ENCODE data around the gene MFSD11. TPM values are rescaled to one million over a fixed set of nuclear protein-coding genes. Genes with fewer than 3 reads are reported as not detected.
"Not testable (repeated sequence)": the region's sequence is repeated elsewhere in the genome, so short reads cannot be mapped to it uniquely, and the experiment has no call there.

Gene MFSD11
- polyA plus RNA-seq, 2 of the 4 experiments (the other 2 are of a cell fraction) = 17.5 to 26.0 TPM

- Histone ChIP-seq H3K4me1 (peaks cover 22% of the 10 kb centered on the region), H3K4me3 (peak overlapping the region; percentile 60), H3K27ac (peak overlapping the region; percentile 73 to 88; a peak in 5 of 6 replicates), H3K9me3 (no peaks in the 10 kb centered on the region), H3K4me2 (peak overlapping the region; percentile 98)
- ChIA-PET POLR2A (interaction anchor here (1.2 kb wide), 1 partner anchor 152 kb away, joined by 4 read pairs; no protein-coding TSS in a partner anchor), CTCF (interaction anchor here (0.9 to 26.0 kb wide), 11 partner anchors 9 to 195 kb away, joined by 3 to 456 read pairs (median 5); partner anchors contain the start of genes JMJD6 and METTL23)
- peak; percentile 1 to 45; a peak in 3 of 6 replicates for ATAC-seq
- 89% methylated on average over 29 of the region's 29 CpGs for WGBS (ENCODE audit: missing lambda C conversion rate)
- no peak for FAIRE-seq
- TF ChIP-seq POLR2A (IDR thresholded peaks at IDR 0.05; ENCODE audit: low read length) (peak; percentile 5; the same call in 1 of the 2 replicates), EP300 (IDR thresholded peaks at IDR 0.05) (no peak), MYC (IDR thresholded peaks at IDR 0.05; ENCODE audit: borderline replicate concordance, low read length) (no peak), FOSL2 (IDR thresholded peaks at IDR 0.05) (no peak), FOSL2 (CRISPR knock-in tag; IDR thresholded peaks at IDR 0.05) (peak; percentile 47; the same call in 1 of the 2 replicates), MAZ (IDR thresholded peaks at IDR 0.05; ENCODE audit: borderline replicate concordance, low read depth, low read length) (no peak)
- TF ChIP-seq, protein P1, sequence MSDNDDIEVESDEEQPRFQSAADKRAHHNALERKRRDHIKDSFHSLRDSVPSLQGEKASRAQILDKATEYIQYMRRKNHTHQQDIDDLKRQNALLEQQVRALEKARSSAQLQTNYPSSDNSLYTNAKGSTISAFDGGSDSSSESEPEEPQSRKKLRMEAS (IDR thresholded peaks at IDR 0.05) = 0 out of 2 replicates have a peak, but pooled peaks have one; percentile 23
- peak in 1 of 2 experiments; percentile 29 for DNase-seq (ENCODE audit: low read depth in 1 of 2, low spot score in 1 of 2)
These were observed 28.6 kb upstream of the MFSD11 start for GRCh38 chr17:76709077-76709950.

DNA sequence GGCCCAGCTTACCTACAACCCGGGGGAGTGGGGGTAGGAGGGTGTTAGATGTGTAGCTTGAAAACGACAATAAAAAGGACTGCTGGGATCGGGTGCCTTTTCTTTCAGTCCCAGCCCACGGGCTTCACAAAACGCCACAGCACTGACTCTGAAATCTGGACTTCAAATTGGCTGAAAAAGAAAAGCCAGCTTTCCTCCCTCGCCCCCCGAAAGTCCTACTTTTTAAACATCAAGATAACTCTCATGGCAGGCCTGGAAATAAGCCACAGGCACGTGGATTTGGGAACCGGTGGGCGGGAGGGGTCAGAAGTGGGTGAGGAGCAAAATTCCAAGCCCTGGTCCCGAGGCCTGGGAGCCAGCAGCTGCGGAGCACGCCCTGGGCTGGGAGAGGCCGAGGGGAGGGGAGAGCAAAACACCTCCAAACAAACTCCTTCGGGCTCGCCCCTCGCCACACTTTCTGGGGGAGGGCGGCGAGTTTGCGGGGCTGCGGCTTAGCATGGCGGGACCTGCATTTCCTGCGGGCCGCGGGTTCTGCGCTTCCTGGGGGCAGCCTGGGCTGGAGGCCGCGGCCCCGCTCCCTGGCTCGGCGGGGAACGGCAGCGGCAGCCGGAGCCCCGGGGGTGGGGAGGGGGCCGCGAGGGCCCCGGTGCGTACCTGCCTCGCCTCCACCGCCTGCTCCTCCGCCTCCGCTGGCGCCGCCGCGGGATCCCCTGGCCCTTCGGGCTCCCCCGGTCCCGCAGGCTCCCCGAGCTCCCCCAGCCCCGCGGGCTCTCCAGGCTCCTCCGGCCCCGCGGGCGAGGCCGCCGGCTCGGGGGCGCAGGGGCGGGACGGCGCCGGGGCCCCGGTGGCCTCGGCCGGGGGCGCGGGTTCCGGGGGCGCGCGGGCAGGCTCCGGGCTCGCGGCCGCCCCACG is 27.7 kb upstream of the MFSD11 start:
- peak overlapping the region; percentile 98 for H3K4me2 ChIP-seq
- H3K27ac ChIP-seq = peak overlapping the region; percentile 73 to 88
- peak; percentile 31 to 54; a peak in 5 of 6 replicates for ATAC-seq
- ChIA-PET POLR2A (interaction anchor here (0.9 to 2.8 kb wide), 3 partner anchors 16 to 153 kb away, joined by 3 to 12 read pairs (median 4); partner anchors contain the start of genes JMJD6 and METTL23), CTCF (interaction anchor here (1.1 to 26.0 kb wide), 9 partner anchors 8 to 249 kb away, joined by 3 to 456 read pairs (median 5); partner anchors contain the start of genes JMJD6 and METTL23)
- H3K9me3 ChIP-seq; FAIRE-seq; DNase-seq (ENCODE audit: low read depth in 1 of 2, low spot score in 1 of 2): not testable (repeated sequence)
- 18% methylated on average over 25 of the region's 79 CpGs for WGBS (ENCODE audit: missing lambda C conversion rate)
- peak overlapping the region; percentile 60 for H3K4me3 ChIP-seq
- H3K4me1 ChIP-seq = peaks cover 22% of the 10 kb centered on the region
- TF ChIP-seq HOXB13 (CRISPR knock-in tag; IDR thresholded peaks at IDR 0.05; ENCODE audit: low read depth) (0 out of 2 replicates have a peak, but pooled peaks have one; percentile 23), PHF8 (IDR thresholded peaks at IDR 0.05; ENCODE audit: borderline replicate concordance, low read depth) (0 out of 2 replicates have a peak, but pooled peaks have one; percentile 39)
- TF ChIP-seq, protein P1 (IDR thresholded peaks at IDR 0.05) = peak; percentile 64

DNA sequence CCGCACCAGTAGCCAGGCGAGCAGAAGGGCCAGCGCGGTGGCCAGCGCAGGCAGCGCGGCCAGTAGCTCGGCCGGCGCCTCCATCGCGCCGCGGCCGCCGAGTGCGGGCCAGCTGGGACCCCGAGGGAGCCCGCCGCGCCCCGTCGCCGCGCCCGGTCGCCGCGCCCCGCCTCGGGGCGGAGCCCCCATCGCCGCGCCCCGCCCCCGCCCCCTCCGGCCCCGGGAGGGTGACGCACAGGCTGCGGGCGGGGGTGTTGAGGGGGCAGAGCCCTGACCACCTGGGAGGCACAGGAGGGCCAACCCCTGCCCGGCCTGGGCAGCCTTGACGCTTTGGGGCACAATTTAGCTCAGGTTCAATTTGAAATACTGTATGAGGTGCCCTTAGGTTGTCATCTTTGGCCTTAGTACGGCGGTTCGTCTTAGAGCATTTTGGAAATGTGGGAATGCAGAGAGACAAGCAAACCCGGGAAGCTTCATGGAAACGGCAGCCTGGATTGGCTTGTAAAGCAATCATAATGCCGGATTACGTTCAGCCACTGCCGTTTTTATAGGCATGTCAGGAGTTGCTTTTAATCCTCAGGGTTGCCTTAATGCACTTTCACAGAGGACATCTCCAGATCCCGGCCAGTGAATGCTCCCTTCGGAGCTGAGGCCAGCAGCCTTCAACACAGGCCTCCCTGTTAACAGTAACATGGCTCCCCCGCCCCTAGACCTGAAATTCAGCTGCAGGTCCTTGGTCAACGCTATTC is 26.9 kb upstream of the MFSD11 start, which contains the start of gene MXRA7:
Gene MXRA7 (minus strand): TSS at position 103 of the 749 bp plus-strand sequence. CDS start 19 bp downstream, at position 84.
- peak within 1 kb of the TSS; percentile 60 for H3K4me3 ChIP-seq
- H3K27ac ChIP-seq = peak within 1 kb of the TSS; percentile 73 to 88
- ChIA-PET CTCF (interaction anchor here (0.9 to 26.0 kb wide), 9 partner anchors 8 to 355 kb away, joined by 3 to 456 read pairs (median 56); partner anchors contain the start of genes JMJD6 and METTL23), POLR2A (interaction anchor here (0.9 to 2.8 kb wide), 2 partner anchors 15 to 40 kb away, joined by 3 to 12 read pairs; partner anchors contain the start of genes JMJD6 and METTL23)
- peak; percentile 49 to 78 for DNase-seq (ENCODE audit: low read depth in 1 of 2, low spot score in 1 of 2)
- FAIRE-seq = no peak
- H3K4me1 ChIP-seq = peaks cover 22% of the 10 kb centered on the region
- WGBS (ENCODE audit: missing lambda C conversion rate) = 23% methylated on average over 12 of the region's 56 CpGs
- peak; percentile 76 to 82 for ATAC-seq
- H3K4me2 ChIP-seq = peak within 1 kb of the TSS; percentile 98
- no peaks in the 10 kb centered on the region for H3K9me3 ChIP-seq
- TF ChIP-seq KDM5A (IDR thresholded peaks at IDR 0.05) (no peak), RNF2 (IDR thresholded peaks at IDR 0.05; ENCODE audit: borderline replicate concordance, low read depth) (no peak), MAZ (IDR thresholded peaks at IDR 0.05; ENCODE audit: borderline replicate concordance, low read depth, low read length) (peak; percentile 83; the same call in 1 of the 2 replicates), HOXB13 (CRISPR knock-in tag; IDR thresholded peaks at IDR 0.05; ENCODE audit: low read depth) (no peak), JUN (IDR thresholded peaks at IDR 0.05) (peak in 1 of 2 experiments; percentile 40; a peak in 1 of 5 replicates), POLR2A (IDR thresholded peaks at IDR 0.05; ENCODE audit: low read length) (peak; percentile 39), SREBF2 (IDR thresholded peaks at IDR 0.05) (no peak), FOSL2 (IDR thresholded peaks at IDR 0.05) (no peak), FOSL2 (CRISPR knock-in tag; IDR thresholded peaks at IDR 0.05) (peak; percentile 42; the same call in 1 of the 2 replicates), RCOR1 (IDR thresholded peaks at IDR 0.05; ENCODE audit: low read depth, low read length) (no peak), RFX5 (IDR thresholded peaks at IDR 0.05) (no peak), CHD4 (IDR thresholded peaks at IDR 0.05; ENCODE audit: borderline replicate concordance) (no peak), FOSB (CRISPR knock-in tag; IDR thresholded peaks at IDR 0.05) (no peak), USF2 (IDR thresholded peaks at IDR 0.05) (no peak), HOXA7 (CRISPR knock-in tag; IDR thresholded peaks at IDR 0.05) (no peak), MYC (IDR thresholded peaks at IDR 0.05; ENCODE audit: borderline replicate concordance, low read length) (no peak)
- TF ChIP-seq, protein P2, sequence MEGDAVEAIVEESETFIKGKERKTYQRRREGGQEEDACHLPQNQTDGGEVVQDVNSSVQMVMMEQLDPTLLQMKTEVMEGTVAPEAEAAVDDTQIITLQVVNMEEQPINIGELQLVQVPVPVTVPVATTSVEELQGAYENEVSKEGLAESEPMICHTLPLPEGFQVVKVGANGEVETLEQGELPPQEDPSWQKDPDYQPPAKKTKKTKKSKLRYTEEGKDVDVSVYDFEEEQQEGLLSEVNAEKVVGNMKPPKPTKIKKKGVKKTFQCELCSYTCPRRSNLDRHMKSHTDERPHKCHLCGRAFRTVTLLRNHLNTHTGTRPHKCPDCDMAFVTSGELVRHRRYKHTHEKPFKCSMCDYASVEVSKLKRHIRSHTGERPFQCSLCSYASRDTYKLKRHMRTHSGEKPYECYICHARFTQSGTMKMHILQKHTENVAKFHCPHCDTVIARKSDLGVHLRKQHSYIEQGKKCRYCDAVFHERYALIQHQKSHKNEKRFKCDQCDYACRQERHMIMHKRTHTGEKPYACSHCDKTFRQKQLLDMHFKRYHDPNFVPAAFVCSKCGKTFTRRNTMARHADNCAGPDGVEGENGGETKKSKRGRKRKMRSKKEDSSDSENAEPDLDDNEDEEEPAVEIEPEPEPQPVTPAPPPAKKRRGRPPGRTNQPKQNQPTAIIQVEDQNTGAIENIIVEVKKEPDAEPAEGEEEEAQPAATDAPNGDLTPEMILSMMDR (IDR thresholded peaks at IDR 0.05) = no peak
- TF ChIP-seq, protein P3, sequence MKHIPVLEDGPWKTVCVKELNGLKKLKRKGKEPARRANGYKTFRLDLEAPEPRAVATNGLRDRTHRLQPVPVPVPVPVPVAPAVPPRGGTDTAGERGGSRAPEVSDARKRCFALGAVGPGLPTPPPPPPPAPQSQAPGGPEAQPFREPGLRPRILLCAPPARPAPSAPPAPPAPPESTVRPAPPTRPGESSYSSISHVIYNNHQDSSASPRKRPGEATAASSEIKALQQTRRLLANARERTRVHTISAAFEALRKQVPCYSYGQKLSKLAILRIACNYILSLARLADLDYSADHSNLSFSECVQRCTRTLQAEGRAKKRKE (CRISPR knock-in tag; IDR thresholded peaks at IDR 0.05; ENCODE audit: low read depth) = no peak
